Stimulated activated CD4-positive, alpha-beta T cell treated with anti-CD3 and anti-CD28 coated beads, Interleukin-2, amount 100 ng/mL, for 48 hours (primary cell): Measurements from ENCODE around the gene TSSK6.
A peak's percentile ranks its signal among the peaks of the same experiment; 100 is the strongest.

Experiments used
- DNase-seq, 2 donors: peaks; one replicate each; pipeline ENCODE4 v3.0.0-alpha.2; 2020

TSSK6 gene

DNA sequence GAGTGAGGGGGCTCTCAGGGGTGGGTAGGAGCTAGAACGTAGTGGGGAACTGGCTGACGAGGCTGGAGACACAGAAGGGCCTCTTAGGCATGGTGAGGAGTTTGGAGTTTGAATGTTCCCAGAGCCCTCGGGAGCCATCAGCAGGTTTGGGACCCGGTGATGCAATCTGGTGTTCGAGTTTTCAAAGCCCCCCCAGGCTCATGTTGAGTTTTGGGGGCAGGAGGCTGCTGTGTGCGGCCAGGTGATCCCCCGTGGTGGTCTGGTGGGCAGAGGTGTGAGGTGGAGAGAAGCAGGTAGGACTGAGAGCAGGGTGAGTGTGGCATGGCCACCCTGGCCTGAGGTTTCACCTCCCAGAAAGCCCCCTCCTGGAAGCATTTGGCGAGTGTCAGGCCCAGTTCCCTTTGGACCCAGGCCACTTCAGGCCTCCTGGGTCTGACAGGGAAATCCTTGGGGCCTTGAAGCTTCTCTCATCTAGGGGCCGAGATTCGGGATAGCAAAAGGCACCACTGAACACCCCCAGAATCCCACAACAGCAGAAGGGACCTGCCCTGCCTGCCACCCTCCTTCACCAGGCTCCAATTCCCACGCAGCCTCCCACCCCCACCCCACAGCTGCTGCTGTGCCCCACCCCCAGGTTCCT is 14.6 kb upstream of the TSSK6 start:
- no peak for DNase-seq

- no peak for DNase-seq
Observed at GRCh38 chr19:19528721-19529490, 13.6 kb upstream of the TSSK6 start, which contains the start of gene YJEFN3. TSS of gene YJEFN3 (plus strand) at chr19:19528911. CDS start at chr19:19528933, 22 bp downstream.

DNA sequence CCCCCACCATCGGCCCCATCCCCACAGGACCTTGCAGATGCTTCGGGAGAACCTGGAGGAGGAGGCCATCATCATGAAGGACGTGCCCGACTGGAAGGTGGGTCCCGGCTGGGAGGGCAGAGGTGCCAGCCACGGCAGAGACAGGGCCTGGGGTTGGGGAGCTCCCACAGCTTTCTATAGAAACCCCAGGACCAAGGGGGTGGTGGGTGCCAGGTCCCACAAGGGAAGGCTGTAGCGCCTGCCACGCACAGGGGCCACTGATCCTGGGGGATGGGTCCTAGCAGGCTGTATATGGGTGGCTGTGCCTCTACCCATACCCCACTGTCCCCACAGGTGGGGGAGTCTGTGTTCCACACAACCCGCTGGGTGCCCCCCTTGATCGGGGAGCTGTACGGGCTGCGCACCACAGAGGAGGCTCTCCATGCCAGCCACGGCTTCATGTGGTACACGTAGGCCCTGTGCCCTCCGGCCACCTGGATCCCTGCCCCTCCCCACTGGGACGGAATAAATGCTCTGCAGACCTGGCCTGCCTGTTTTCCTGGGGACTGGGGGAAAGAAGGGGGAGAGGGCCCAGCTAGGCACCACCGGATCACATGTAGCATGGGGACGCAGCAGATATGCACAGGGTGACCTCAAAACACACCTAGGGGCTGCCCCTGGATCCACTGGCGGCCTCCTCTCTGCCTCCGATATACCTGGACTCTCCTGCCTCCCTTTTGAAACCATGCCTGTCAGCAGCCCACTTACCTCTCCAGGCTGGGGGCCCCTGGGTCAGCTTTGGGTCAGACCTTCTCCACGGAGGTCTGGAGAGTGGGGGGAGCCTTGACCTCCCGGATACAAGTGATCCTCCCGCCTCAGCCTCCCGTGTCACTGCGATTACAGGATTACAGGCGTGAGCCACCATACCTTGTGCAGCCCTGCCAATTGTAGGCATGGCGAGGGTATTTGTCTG is 12.6 kb upstream of the TSSK6 start:
- DNase-seq, result no peak

DNA sequence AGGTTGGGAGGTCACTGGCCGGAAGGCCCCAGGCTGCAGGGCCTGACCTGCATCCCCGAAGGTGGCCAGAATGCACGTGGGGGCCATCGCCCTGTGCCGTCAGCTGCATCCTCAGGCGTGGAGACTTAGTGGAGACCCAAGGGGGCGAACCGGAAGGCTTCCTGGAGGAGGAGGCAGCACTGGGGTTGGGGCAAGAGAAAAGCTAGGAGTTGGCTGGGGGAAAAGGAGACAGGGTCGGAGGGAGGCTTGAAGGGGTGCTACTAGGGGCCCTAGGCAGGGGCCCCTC is 12.0 kb upstream of the TSSK6 start:
- DNase-seq, result no peak

DNA sequence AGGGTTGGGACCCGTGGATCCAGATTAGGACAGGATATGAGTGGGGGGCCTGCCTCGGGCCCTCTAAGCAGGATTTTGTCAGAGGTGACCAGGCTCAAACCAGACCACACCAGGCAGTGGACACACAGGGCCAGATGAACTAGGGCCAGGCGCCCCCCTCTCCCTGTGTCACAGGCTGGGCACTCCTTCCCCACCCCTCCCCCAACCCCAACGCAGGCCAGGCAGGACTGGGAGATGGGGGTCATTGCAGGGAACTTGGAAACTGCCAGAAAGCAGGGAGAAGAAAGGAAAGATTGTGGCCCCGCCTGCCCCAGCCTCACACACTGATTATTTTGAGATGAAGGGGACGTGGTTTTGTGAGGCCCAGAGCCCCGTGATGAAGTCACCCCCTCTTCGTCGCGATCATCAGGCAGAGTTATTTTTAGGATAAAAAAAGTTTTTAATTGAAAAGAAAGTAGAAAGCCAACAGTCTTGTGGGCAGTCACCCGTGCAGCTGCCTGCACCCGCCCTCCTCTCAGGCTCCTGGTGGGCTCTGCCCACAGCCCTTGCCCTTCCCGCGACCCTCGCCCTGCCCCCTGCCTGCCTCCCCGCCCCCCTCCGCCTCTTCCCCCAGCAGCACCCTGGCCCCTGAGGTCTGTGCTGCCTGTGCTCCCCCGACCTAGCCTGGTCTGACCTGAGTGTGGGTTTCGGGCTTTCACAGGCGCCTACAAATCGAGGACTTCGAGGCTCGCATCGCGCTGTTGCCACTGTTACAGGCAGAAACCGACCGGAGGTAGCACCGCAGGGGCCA is 11.4 kb upstream of the TSSK6 start:
- no peak for DNase-seq

DNA sequence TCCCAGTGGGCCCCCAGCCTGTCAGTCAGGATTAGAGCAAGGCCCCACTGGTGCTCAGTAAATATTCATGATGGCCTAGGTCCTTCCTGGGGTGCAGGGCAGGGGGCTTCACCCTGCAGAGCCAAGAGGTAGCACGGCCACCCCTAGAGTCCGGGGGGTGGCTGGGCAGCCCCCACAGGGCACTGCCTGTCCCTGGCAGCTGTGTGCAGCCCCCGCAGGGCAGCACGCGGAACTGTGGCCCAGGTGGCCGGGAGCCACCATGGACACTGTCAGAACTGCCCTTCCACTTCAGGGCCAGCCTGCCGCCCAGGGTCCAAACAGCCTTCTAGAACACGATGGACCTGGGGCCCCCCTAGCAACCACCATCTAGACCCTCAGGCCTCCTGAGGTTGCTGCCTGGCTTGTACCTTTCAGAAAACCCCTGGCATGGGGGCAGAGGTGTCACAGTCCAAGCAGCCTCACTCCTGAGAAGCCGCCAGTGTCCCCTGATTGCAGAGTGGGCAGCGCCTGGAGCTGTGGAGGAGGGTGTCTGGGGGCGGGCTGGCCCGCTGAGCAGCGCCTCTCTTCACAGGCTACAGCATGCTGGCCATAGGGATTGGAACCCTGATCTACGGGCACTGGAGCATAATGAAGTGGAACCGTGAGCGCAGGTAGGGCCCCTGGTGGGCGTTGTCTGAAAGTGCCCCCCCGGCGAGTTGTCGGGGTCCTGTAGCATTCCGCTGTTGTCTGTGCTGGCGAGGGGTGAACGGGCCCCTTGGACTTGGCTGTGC is 10.4 kb upstream of the TSSK6 start:
- no peak for DNase-seq

- no peak for DNase-seq
Observed at GRCh38 chr19:19524053-19524452, 8.7 kb upstream of the TSSK6 start.

- no peak for DNase-seq
Observed at GRCh38 chr19:19523177-19523576, 7.8 kb upstream of the TSSK6 start.

DNA sequence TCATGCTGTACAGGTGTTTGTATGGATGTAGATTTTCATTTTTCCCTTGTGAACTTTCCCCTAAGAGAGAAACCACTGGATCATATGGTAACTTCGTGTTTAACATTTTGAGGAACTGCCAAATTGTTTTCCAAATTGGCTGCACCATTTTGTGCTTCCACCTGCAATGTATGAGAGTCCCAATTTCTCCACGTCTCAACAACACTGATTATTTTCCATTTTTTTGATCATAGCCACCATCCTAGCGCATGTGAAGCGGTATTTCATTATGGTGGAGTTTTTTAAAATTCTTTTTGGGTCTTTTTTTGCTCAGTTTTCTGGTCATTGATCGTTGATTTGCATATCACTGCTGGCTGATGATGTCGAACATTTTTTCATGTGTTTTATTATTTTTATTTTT is 5.6 kb upstream of the TSSK6 start:
- DNase-seq, result no peak

- no peak for DNase-seq
Observed at GRCh38 chr19:19517235-19517619, 1.9 kb upstream of the TSSK6 start.

DNA sequence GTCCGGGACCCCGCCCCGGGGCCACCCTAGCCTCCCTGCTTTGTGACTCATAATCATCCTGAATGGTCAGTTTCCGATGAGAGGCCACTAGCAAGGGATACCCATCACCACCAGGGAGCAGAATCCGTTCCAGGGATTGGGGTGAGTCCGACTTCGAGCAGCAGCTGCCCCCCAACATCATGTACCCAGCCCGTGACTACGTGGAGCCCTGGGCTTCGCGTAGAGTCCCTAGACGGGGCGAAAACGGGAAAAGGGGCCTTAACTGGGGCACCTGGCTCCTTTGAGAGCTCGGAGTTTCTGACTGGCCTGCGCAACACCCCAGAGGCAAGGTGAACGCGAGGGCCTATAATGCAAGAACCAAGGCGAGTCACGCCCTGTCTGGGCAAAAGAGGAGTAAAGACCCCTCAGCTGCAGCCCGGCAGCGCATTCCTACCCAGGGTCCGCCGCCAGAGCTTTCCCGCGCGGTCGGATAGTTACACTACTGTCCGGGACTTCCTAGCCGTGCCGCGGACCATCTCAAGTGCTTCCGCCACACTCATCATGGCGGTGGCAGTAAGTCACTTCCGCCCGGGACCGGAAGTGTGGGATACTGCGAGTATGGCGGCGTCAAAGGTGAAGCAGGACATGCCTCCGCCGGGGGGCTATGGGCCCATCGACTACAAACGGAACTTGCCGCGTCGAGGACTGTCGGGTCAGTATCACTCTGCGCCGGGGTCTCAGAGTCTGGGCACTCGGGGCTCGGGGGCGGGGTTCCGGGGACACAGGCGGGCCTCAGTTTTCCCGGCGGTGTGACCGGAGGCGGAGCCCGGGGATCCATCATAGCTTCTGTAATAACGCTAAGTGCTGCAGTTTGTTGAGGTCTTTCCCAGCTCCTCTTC is 533 bp upstream of the TSSK6 start, which contains the start of gene NDUFA13:
Gene NDUFA13 (plus strand): TSS at position 584 of the 878 bp plus-strand sequence. CDS start 14 bp downstream, at position 598.
- DNase-seq, result peak; percentile 96 to 97

DNA sequence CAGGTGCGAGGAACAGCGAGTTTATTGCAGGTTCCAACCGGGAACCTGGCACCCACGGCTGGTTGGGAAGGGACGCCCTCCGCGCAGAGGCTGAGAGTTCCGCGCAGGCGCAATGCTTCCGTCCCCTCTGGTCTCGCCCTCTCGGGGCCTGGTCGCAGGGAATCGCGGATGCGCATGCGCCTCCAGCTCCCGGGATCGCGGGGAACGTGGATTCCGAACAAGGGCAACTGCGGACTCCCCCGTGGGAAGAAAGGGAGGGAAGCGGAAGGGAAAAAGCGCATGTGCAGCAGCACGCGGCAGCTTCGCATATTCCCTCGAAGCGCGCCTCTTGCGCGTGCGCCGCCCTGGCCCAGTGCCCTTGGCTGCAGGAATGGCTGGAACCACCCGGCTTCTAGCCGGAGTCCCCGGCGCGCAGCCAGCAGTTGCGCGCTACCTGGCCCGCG is 1.1 kb downstream of the TSSK6 start:
- DNase-seq, result no peak

GRCh38 chr19:19513682-19514081 is 1.7 kb downstream of the TSSK6 start:
- DNase-seq, result no peak

DNA sequence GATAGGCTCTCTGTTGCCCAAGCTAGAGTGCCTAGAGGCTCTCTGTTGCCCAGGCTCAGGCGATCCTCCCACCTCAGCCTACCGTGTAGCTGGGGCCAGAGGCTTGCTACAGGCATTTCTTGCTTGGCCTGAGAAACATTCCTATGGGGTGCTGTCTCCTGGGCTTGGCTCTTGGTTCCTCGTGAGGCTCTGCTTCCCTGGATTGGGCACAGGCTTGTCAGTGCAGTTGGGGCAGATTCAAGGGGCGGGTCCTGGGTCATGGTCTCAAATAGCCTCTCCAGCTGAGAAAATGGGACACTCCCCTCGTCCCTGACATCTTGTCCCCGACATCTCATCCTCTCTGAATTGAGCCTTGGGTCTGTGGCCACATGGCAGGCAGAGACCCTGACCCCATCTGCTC is 4.9 kb downstream of the TSSK6 start:
- no peak for DNase-seq

DNA sequence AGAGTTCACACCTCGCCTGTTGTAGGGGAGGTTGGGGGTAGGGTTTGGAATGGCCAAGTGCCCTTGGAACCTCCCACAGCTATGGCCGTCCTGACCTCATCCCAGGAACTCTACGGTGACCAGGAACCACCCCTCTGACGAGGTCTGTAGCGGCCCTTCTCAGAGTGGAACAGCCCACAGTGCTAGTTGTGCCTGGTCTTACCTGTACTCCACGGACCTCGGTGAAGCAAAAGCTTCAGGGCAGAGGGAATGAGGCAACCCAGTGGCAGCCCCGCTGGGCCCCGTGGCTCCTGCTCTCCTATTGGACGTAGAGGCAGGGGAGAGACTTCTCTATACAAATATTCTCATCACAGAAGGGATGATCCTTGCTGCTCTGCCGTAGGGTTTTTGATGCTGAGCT is 7.1 kb downstream of the TSSK6 start:
- DNase-seq, result no peak

DNA sequence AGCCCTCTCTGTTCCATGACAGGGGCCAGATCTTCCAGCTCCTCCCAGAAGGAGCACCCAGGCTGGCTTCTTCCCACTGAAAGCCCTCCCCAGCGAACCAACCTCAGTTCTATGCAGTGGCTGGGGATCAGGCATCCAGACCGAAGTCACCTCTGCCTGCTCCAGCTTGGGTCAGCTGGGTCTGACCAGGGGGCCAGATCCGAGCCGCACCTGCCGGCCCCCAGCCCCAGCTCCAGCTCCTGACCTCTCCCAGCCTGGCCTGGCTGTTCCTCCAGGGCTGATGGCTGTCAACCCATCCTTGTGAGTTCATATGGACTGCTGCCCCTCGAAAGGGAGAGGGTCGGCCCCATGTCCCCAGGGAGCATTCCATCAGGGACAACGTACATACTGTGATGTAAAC is 8.0 kb downstream of the TSSK6 start:
- DNase-seq, result no peak

DNA sequence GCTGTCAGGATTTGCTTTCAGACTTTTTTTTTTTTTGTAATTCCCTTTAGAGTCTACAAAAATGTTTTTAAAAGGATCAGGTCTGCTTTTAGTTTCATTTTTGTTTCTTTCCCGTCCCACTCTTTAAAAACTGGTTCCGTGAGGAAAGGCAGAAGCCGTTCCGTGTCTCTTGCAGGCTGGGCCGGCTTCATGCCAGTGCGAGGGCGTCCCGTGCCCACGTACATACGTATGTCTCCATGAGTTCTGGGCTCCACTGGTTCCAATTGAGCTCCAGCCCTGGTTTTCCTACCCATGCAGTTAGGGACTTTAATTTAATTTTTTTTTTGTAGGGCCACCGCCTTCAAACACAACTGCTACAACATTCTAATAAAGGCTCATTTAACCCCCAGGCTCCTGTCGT is 8.8 kb downstream of the TSSK6 start:
- DNase-seq, result no peak

- no peak for DNase-seq
Observed at GRCh38 chr19:19505669-19506326, 9.6 kb downstream of the TSSK6 start.

DNA sequence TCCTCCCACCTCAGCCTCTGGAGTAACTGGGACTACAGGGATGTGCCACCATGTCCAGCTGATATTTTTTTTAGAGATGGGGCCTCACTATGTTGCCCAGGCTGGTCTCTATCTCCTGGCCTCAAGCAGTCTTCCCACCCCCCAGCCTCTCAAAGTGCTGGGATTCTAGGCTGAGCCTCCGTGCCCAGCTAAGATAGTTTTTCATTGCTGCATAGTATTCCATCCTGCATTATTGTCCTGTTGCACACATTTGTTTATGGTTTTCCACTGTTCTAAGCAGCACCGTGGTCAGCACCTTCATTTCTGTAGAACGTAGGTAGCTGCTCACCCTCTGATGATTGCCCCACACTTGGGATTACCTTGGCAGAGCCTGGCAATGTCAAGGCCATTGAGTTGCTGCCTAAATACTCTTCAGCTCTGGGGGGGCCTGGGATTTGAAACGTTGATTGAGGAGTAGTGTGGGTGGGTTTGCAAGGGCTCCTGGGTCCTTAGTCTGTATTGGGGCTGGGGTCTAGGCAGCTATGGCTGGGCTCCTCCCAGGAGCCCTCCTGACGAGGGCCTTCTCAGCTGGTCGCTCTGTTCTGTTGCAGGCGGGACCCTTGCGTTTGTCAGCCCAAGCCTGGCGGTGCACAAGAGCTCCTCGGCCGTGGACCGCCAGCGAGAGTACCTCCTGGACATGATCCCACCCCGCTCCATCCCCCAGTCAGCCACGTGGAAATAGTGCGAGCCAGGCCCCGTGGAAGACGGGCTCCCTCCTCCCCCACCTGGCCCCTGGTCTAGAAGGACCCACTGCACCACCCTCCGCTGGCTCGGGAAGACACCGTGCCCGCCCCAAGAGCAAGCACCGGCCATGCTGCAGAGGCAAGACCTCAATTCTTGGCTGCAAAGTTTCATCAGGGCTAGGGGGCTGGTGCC is 10.3 kb downstream of the TSSK6 start:
- no peak for DNase-seq
